HL-60/S4 treated with retinoic acid at 250 ng/mL for 4 days and 3 days (cell line): ENCODE results near the gene SIRT3.
"Not testable (repeated sequence)": the region's sequence is repeated elsewhere in the genome, so short reads cannot be mapped to it uniquely, and the experiment has no call there.

ENCODE experiments used
- in situ Hi-C: fragments of 300-500 bp; cut with MboI; formaldehyde crosslinking; loops from 2 replicates; pipeline ENCODE4 v1.7.0; 2022; ENCODE audit warnings: low sequenced_read_pairs

SIRT3 gene

GRCh38 chr11:204587-205109 is 31.5 kb downstream of the SIRT3 start:
- in situ Hi-C loops, result no loop called here

DNA sequence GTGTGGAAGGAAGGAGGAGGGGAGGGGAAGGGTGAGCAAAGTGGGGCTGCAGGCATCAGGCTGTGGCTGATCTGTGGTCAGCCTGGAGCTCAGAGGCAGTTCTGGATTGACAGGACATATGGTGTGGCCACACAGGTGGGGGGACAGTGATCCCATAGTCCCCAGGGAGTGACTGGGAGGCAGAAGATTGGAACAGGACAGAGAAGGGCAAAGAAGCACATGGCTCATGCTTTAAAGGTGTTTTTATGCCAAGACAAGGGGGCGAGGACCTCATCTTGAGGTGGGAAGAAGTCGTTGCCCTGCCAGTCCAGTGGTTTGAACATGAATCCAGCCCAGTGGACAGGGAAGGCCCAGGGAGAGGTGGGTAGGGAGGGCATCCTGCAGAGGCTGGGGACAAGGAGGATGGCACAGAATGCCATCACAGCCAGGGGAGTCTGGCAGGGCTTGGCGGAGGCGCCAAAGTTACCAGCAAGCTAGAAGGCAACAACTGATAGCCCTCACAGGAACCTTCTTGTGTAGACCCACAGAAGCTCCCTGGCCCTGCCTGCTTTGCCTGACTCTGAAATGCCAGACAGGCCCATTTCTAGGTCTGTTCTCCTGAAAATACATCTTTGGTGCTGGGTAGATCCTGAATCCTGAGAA is 32.1 kb downstream of the SIRT3 start:
- in situ Hi-C loops, result no loop called here

- in situ Hi-C loops, result no loop called here
These were observed 32.8 kb downstream of the SIRT3 start for GRCh38 chr11:203056-203944.

DNA sequence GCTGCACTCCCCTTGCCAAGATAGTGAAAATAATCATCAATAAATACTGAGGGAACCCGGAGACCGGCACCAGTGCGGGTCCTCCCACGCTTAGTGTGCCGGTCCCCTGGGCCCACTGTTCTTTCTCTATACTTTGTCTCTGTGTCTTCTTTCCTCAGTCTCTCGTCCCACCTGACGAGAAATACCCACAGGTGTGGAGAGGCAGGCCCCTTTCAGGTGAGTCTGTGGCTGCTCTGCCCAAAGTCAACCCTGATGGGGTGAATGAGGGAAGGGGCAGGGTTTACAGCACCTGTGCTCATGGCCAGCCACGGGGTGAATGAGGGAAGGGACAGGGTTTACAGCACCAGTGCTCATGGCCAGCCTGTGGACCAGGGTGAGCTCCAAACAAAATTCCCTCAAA is 33.7 kb downstream of the SIRT3 start:
- in situ Hi-C loops, result no loop called here

GRCh38 chr11:201966-202365 is 34.2 kb downstream of the SIRT3 start:
- in situ Hi-C loops, result no loop called here

DNA sequence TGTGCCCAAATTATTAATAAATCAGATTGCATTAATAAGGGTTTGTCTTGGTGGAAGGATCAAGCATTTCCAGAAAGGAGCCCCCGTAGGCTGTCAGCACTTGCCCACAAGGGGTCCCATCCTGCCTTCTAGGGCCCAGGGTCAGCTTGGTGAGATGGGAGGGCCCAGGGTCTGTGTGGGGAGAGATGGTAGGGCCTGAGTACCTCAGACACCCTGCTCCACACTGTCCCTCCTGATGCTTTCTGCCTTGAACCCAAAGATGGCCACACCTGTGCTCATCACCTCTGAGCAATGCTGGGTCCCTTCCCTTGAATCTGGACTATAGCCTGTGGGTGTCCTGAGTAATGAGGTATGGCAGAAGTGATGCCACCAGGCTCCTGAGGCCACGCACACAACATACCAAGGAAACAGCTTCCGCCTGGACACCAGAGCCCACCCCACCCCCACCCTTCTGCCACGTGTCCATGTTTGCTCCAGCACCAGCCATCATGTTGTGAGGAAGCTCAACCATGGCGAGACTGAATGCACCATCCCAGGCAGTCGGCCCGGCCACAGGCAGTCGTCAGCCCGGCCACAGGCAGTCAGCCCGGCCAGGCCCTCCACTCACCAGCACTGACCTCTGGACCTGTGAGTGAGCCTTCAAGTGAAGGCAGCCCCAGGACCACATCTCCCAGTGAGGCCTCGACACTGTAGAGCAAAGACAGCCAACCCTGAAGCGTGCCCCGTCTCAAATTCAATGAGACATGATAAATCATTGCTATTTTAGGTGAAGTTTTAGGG is 35.7 kb downstream of the SIRT3 start:
- in situ Hi-C loops, result no loop called here

- in situ Hi-C loops, result no loop called here
These were observed 36.4 kb downstream of the SIRT3 start for GRCh38 chr11:199782-200181.

GRCh38 chr11:199004-199581 is 37.0 kb downstream of the SIRT3 start:
- in situ Hi-C loops, result no loop called here

- in situ Hi-C loops, result no loop called here
These were observed 37.8 kb downstream of the SIRT3 start for GRCh38 chr11:198236-198806.

DNA sequence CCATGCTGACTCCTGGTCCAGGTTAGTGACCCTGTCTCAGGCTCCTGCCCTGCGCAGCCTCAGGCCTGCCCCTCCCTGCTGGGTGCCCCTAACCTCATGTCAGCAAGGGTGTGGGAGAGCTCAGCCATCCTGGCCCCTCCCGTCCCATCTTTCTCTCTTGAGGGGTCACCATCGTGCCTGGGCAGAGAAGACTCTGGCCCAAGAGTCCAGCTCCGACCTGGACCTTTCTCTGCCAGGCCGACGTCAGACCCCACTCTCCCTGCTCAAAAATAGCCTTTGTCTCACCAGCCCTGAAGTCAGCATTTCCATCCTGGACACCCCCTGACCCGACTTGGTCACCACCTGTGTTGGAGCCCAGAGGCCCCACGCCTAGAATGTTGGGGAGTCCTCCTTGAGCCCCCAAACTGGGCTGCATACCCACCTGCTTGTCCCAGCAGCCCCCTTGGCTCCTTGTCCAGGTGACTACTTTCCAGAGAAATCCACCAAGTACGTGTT is 38.4 kb downstream of the SIRT3 start:
- in situ Hi-C loops, result no loop called here

DNA sequence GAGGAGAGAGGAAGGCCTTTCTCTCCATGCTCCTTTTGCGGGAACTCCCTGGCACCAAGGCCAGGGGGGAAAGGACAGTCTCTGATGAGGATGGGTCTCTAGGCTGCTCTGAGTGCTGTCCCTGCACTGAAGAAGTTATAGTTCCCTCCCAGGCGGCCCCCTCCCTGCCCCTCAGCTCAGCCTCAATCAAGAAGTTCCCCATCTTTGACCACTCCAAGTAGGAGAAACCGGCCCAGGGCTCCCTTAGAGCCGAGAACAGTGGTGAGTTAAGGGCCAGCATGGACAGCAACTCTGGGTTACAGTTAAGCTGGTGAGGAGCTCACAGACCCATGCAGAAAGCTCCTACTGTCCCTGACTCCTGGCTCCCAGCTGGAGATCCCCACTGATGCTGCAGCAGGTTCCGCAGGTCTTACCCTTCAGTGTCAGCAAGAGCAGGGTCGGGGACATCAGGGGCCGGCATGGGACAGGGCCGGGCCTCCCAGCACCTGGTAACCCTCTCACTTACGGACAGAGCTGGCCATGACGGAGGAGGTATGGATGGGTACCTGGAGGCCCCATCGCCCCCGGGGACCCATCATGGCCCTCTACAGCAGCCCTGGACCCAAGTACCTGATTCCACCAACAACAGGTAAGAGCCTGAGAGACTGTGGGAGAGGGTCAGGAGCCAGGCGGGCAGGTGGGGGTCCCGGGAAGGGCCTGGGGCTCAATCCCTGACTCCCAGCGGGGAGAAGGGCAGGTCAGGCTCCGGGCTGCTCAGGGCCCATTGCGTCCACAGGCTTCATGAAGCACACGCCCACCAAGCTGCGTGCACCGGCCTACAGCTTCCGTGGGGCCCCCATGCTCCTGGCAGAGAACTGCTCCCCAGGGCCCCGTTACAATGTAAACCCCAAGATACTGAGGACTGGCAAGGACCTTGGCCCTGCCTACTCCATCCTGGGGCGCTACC is 39.1 kb downstream of the SIRT3 start:
- in situ Hi-C loops, result no loop called here

DNA sequence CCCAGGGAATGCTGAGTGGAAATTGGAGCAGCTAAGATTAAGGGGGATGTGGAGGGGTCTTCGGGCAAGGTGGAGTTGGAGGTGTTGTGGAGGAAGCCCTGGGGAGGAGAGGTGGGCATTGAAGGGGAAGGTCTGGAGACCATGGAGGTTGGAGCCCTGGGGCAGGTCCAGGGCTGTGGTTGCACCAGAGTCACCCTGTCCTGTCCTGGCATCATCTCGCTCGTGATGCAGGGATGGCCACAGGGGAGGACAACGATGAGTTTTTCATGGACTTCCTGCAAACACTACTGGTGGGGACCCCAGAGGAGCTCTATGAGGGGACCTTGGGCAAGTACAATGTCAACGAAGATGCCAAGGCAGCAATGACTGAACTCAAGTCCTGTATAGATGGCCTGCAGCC is 42.7 kb downstream of the SIRT3 start:
- in situ Hi-C loops, result not testable (repeated sequence)

GRCh38 chr11:192674-193128 is 43.4 kb downstream of the SIRT3 start, which contains the start of gene SCGB1C1:
Gene SCGB1C1, plus strand, starts transcription at chr11:193078. Its CDS starts 22 bp downstream, at chr11:193100.
- in situ Hi-C loops, result not testable (repeated sequence)

DNA sequence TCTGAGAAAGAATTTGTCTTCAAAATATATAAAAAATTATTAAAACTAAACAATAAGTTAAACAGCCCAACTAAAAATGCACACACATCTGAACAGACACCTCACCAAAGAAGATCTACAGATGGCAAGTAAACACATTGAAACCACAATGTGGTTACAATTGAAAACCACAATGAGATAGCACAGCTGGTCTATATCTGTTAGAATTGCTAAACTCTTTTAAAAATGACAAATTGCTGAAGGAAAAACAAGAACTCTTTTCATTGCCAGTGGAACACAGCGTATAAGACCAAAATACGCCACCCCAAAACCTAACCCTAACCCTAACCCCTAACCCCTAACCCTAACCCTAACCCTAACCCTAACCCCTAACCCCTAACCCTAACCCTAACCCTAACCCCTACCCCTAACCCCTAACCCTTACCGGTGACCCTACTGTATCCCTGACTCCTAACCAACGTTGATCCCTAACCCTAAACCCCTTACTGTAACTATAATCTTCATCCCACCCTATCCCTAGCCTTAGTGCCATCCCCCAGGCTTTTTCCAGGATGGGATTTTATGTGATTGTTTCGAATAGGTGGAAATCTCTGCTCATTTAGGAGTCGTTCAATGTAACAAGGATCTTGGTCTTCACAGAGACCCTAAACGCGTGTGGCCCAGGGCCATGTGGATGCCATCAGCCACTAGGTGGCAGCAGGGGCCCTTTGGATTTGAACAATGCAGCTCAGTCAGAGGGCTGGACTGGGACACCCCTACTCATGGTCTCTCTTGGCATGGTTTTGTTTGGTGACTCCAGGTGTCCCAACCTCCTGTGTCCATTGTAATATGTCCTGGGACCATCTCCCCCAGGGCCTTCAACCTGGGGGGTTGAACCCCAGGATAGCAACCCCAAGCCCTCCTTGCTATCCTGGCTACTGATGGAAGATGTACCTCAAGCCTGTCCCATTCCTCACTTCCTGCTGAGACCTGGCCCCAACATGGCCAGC is 44.4 kb downstream of the SIRT3 start:
- in situ Hi-C loops, result not testable (repeated sequence)

- in situ Hi-C loops, result not testable (repeated sequence)
These were observed 45.6 kb downstream of the SIRT3 start for GRCh38 chr11:190546-190945.

DNA sequence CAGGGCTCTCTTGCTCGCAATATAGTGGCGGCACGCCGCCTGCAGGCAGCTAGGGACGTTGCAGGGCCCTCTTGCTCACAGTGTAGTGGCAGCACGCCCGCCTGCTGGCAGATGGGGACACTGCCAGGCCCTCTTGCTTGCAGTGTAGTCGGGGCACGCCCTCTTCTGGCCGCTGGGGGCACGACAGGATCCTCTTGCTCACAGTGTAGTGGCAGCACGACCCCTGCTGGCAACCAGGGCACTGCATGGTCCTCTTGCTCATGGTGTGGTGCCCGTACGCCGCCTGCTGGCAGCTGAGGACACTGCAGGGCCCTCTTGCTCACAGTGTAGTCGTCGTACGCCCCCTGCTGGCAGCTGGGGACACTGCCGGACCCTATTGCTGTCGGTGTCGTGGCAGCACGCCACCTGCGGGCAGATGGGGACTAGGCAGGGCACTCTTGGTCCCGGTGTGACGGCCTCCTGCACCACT is 46.3 kb downstream of the SIRT3 start:
- in situ Hi-C loops, result not testable (repeated sequence)

GRCh38 chr11:189200-189783 is 46.9 kb downstream of the SIRT3 start:
- in situ Hi-C loops, result not testable (repeated sequence)
